ENCODE results near the gene CES2. TPM values are rescaled to one million over a fixed set of nuclear protein-coding genes. Genes with fewer than 3 reads are reported as not detected.

Gene CES2
- total RNA-seq, 4 donors from 2014 or later = 15.0 to 51.0 (median 26.0) TPM

GRCh38 chr16:66910175-66910940 lies 25.0 kb upstream of the CES2 start:
- Histone ChIP-seq H3K36me3 (no peaks in the 10 kb centered on the region), H3K27ac (no peak overlapping the region), H3K4me3 (no peak overlapping the region), H3K9me3 (no peaks in the 10 kb centered on the region), H3K4me1 (no peaks in the 10 kb centered on the region), H3K27me3 (no peaks in the 10 kb centered on the region)
- no peak for DNase-seq
- intact Hi-C loops (cut with DNase I; ENCODE audit: low total_unique reads) = no loop called here
- no peak for TF ChIP-seq CTCF (IDR thresholded peaks at IDR 0.05)
- TF ChIP-seq POLR2A (IDR thresholded peaks at IDR 0.05) = no peak

- no peak for TF ChIP-seq POLR2A (IDR thresholded peaks at IDR 0.05)
- TF ChIP-seq CTCF (IDR thresholded peaks at IDR 0.05) = no peak
- H3K9me3 ChIP-seq = no peaks in the 10 kb centered on the region
- H3K36me3 ChIP-seq = no peaks in the 10 kb centered on the region
- no peak overlapping the region for H3K27ac ChIP-seq
- no peak for DNase-seq
- H3K27me3 ChIP-seq = no peaks in the 10 kb centered on the region
- intact Hi-C loops (cut with DNase I; ENCODE audit: low total_unique reads) = no loop called here
- no peaks in the 10 kb centered on the region for H3K4me1 ChIP-seq
- no peak overlapping the region for H3K4me3 ChIP-seq
Observed at GRCh38 chr16:66911112-66911511, 24.2 kb upstream of the CES2 start.

- no peaks in the 10 kb centered on the region for H3K36me3 ChIP-seq
- no peaks in the 10 kb centered on the region for H3K4me1 ChIP-seq
- no peaks in the 10 kb centered on the region for H3K27me3 ChIP-seq
- no peak for DNase-seq
- H3K4me3 ChIP-seq = no peak overlapping the region
- TF ChIP-seq POLR2A (IDR thresholded peaks at IDR 0.05) = no peak
- no peaks in the 10 kb centered on the region for H3K9me3 ChIP-seq
- intact Hi-C loops (cut with DNase I; ENCODE audit: low total_unique reads) = no loop called here
- H3K27ac ChIP-seq = no peak overlapping the region
Observed at GRCh38 chr16:66911801-66912200, 23.5 kb upstream of the CES2 start.

- Histone ChIP-seq H3K27me3 (no peaks in the 10 kb centered on the region), H3K27ac (no peak overlapping the region), H3K4me1 (no peaks in the 10 kb centered on the region), H3K9me3 (no peaks in the 10 kb centered on the region), H3K4me3 (no peak overlapping the region), H3K36me3 (no peaks in the 10 kb centered on the region)
- TF ChIP-seq POLR2A (IDR thresholded peaks at IDR 0.05) = no peak
- intact Hi-C loops (cut with DNase I; ENCODE audit: low total_unique reads) = no loop called here
- no peak for DNase-seq
Observed at GRCh38 chr16:66913081-66913480, 22.2 kb upstream of the CES2 start.

GRCh38 chr16:66913711-66914110 lies 21.6 kb upstream of the CES2 start:
- Histone ChIP-seq H3K4me3 (no peak overlapping the region), H3K27me3 (no peaks in the 10 kb centered on the region), H3K27ac (no peak overlapping the region), H3K36me3 (no peaks in the 10 kb centered on the region), H3K4me1 (no peaks in the 10 kb centered on the region), H3K9me3 (no peaks in the 10 kb centered on the region)
- DNase-seq = no peak
- TF ChIP-seq POLR2A (IDR thresholded peaks at IDR 0.05) (no peak), CTCF (IDR thresholded peaks at IDR 0.05) (no peak)
- intact Hi-C loops (cut with DNase I; ENCODE audit: low total_unique reads) = no loop called here

- intact Hi-C loops (cut with DNase I; ENCODE audit: low total_unique reads) = no loop called here
- Histone ChIP-seq H3K9me3 (no peaks in the 10 kb centered on the region), H3K27ac (no peak overlapping the region), H3K4me1 (no peaks in the 10 kb centered on the region), H3K27me3 (no peaks in the 10 kb centered on the region), H3K36me3 (no peaks in the 10 kb centered on the region), H3K4me3 (no peak overlapping the region)
- no peak for DNase-seq
- TF ChIP-seq CTCF (IDR thresholded peaks at IDR 0.05) = no peak
- TF ChIP-seq POLR2A (IDR thresholded peaks at IDR 0.05) = no peak
Observed at GRCh38 chr16:66914541-66914940, 20.8 kb upstream of the CES2 start.
